HEK293 (cell line): ENCODE measurements around the gene HDHD5.

ENCODE experiments used
- CTCF ChIP-seq: fragments of 450-650 bp; formaldehyde crosslinking; IDR thresholded peaks from 2 replicates; pipeline ENCODE4 v1.5.1; 2016; ENCODE audit warnings: missing biosample characterization, missing genetic modification characterization
- REST ChIP-seq: fragments of 450-650 bp; formaldehyde crosslinking; IDR thresholded peaks from 2 replicates; pipeline ENCODE4 v1.5.1; 2016; ENCODE audit warnings: missing biosample characterization, missing genetic modification characterization
- ZNF148 ChIP-seq: fragments of 450-650 bp; formaldehyde crosslinking; IDR thresholded peaks from 2 replicates; pipeline ENCODE4 v1.5.0; 2017; ENCODE audit warnings: missing biosample characterization, missing genetic modification characterization, borderline replicate concordance
- ZNF19 ChIP-seq: fragments of 450-650 bp; formaldehyde crosslinking; IDR thresholded peaks from 2 replicates; pipeline ENCODE4; 2016; ENCODE audit warnings: missing biosample characterization, missing genetic modification characterization, low read depth
- ZNF513 ChIP-seq: fragments of 450-650 bp; IDR thresholded peaks from 2 replicates; pipeline ENCODE4 v1.5.1; 2018; ENCODE audit warnings: missing biosample characterization, missing genetic modification characterization
- ZNF654 ChIP-seq: fragments of 450-650 bp; formaldehyde crosslinking; IDR thresholded peaks from 2 replicates; pipeline ENCODE4 v1.5.1; 2016; ENCODE audit warnings: low read depth, missing biosample characterization, missing genetic modification characterization
- ZNF704 ChIP-seq: fragments of 450-650 bp; formaldehyde crosslinking; IDR thresholded peaks from 2 replicates; pipeline ENCODE4 v1.5.1; 2016; ENCODE audit warnings: missing biosample characterization, missing genetic modification characterization
- ZNF830 ChIP-seq: fragments of 450-650 bp; IDR thresholded peaks from 2 replicates; pipeline ENCODE4 v1.5.0; 2018; ENCODE audit warnings: missing biosample characterization, missing genetic modification characterization, low read depth, mild to moderate bottlenecking, moderate library complexity

GRCh38 chr22:17120711-17121232 is 38.3 kb downstream of the HDHD5 start:
- TF ChIP-seq CTCF (no peak), ZNF19 (tag by site-specific recombination) (no peak), ZNF513 (tag by site-specific recombination) (no peak), REST (tag by site-specific recombination) (no peak), ZNF148 (tag by site-specific recombination) (no peak), ZNF654 (tag by site-specific recombination) (no peak), ZNF830 (tag by site-specific recombination) (no peak), ZNF704 (tag by site-specific recombination) (no peak)
